ENCODE data around the gene PRKAR1B. TPM values are rescaled to one million over a fixed set of nuclear protein-coding genes. Genes with fewer than 3 reads are reported as not detected.

PRKAR1B gene
- total RNA-seq, 2 donors from 2014 or later = 2.0 to 3.4 TPM

DNA sequence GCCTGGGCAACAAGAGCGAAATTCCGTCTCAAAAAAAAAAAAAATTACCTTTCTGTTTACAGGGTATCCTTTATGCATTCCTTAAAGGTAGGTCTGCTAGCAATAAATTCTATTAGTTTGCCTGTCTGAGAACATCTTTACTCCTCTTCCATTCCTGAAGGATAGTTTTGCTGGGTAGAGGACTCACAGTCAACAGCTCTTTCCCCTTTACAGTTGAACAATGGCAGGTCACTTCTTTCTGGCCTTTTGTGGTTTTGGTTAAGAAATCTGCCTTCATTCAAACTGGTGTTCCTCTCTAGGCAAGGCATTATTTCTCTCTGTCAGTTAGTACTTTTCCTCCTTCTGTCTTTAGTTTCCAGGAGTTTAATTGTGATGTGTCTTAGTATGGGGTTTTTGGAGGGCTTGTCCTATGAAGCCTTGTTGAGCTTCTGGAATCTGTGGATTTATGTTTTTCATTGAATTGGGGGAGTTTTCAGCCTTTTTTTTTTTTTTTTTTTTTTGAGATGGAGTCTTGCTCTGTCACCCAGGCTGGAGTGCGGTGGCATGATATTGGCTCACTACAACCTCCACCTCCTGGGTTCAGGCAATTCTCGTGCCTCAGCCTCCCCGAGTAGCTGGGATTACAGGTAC is 5.3 kb downstream of the PRKAR1B start:
- H3K4me3 ChIP-seq = no peak overlapping the region
- DNase-seq (no peak), ATAC-seq (no peak)
- no peaks in the 10 kb centered on the region for H3K36me3 ChIP-seq (replicated peaks in 1 of 2; ENCODE audit: insufficient read depth in 1 of 2, low read depth in 2 of 2)
- no peak overlapping the region for H3K27ac ChIP-seq
- no peaks in the 10 kb centered on the region for H3K9me3 ChIP-seq
- 96 to 98% methylated on average over 5 of the region's 5 CpGs for WGBS, 2 donors
- peaks cover 14% of the 10 kb centered on the region for H3K4me1 ChIP-seq
- no peaks in the 10 kb centered on the region for H3K27me3 ChIP-seq
- TF ChIP-seq, protein P1, sequence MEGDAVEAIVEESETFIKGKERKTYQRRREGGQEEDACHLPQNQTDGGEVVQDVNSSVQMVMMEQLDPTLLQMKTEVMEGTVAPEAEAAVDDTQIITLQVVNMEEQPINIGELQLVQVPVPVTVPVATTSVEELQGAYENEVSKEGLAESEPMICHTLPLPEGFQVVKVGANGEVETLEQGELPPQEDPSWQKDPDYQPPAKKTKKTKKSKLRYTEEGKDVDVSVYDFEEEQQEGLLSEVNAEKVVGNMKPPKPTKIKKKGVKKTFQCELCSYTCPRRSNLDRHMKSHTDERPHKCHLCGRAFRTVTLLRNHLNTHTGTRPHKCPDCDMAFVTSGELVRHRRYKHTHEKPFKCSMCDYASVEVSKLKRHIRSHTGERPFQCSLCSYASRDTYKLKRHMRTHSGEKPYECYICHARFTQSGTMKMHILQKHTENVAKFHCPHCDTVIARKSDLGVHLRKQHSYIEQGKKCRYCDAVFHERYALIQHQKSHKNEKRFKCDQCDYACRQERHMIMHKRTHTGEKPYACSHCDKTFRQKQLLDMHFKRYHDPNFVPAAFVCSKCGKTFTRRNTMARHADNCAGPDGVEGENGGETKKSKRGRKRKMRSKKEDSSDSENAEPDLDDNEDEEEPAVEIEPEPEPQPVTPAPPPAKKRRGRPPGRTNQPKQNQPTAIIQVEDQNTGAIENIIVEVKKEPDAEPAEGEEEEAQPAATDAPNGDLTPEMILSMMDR (IDR thresholded peaks at IDR 0.05) = no peak
- intact Hi-C loops (cut with DNase I) = no loop called here

DNA sequence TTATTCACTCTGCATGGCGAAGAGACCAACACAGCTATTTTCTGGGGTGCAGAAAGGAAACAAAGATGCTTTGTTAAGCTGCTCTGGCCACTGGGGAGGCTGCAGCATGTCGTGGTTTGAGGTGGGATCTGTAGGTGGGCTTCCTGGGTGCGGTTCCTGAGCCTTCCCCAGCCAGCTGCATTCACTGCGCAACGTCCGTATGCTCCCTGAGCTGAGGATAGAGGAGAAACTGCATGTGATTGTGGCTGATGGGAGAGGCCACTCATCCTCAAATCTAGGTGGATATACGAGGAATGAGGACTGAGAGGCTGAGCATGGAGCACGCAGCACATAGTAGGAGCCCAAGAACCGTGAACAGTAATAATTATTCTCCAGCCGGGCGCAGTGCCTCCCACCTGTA is 10.4 kb downstream of the PRKAR1B start:
- 85 to 86% methylated on average over 11 of the region's 11 CpGs for WGBS, 2 donors
- ATAC-seq (no peak), DNase-seq (no peak)
- Histone ChIP-seq H3K27ac (no peak overlapping the region), H3K4me1 (peaks cover 6% of the 10 kb centered on the region), H3K9me3 (no peaks in the 10 kb centered on the region), H3K4me3 (no peak overlapping the region), H3K36me3 (replicated peaks in 1 of 2; ENCODE audit: insufficient read depth in 1 of 2, low read depth in 2 of 2) (no peaks in the 10 kb centered on the region), H3K27me3 (no peaks in the 10 kb centered on the region)
- intact Hi-C loops (cut with DNase I) = no loop called here
- TF ChIP-seq, protein P1 (IDR thresholded peaks at IDR 0.05) = no peak
- TF ChIP-seq POLR2A (IDR thresholded peaks at IDR 0.05) = no peak

DNA sequence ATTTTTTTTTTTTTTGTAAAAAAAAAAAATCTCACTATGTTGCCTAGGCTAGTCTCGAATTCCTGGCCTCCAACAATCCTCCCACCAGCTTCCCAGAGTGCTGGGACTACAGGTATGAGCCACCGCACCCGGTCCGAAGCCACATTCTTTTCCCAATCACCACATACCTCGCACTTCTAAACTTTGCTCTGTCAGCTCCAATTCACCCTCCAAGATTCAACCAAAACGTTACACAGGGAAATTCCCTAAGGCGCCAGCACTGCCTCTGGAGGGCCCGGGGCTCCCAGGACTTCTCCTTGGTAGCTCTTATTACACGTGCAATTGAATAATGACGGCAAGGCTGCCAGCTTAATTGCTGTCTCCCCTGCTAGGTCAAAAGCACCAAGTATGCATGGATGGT is 10.9 kb downstream of the PRKAR1B start:
- TF ChIP-seq, protein P1 (IDR thresholded peaks at IDR 0.05) = no peak
- no peak for TF ChIP-seq POLR2A (IDR thresholded peaks at IDR 0.05)
- intact Hi-C loops (cut with DNase I) = no loop called here

DNA sequence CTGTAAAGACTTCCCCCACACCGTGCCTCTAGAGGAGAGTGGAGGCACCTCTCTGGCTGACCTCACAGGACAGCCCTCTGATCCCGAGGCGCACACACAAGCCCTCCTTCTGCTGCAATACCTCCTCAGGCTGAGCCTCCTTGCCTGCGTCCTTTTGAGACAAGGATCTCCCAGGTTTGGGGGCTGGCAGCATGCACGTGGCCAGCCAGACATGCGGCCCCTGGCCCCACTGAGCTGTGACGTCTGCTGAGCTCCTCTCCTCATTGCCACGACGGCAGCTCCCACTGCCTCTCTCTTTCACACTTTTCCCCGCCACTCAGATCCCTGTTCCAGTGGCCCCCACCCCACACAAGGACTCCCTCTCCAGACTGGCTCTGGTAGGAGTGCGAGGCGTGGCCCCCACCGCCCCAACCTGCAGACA is 12.8 kb downstream of the PRKAR1B start:
- Histone ChIP-seq H3K9me3 (no peaks in the 10 kb centered on the region), H3K4me3 (no peak overlapping the region), H3K4me1 (peaks cover 6% of the 10 kb centered on the region), H3K36me3 (replicated peaks in 1 of 2; ENCODE audit: insufficient read depth in 1 of 2, low read depth in 2 of 2) (no peaks in the 10 kb centered on the region), H3K27ac (no peak overlapping the region), H3K27me3 (no peaks in the 10 kb centered on the region)
- intact Hi-C loops (cut with DNase I) = no loop called here
- no peak for DNase-seq
- ATAC-seq = no peak
- TF ChIP-seq, protein P1 (IDR thresholded peaks at IDR 0.05) = no peak
- no peak for TF ChIP-seq POLR2A (IDR thresholded peaks at IDR 0.05)
- 92 to 93% methylated on average over 10 to 13 of the region's 13 CpGs for WGBS, 2 donors

More for the DNA sequence above, 10.9 kb downstream of the PRKAR1B start:
- WGBS, 2 donors = 76 to 80% methylated on average over 10 of the region's 10 CpGs
- Histone ChIP-seq H3K4me1 (peaks cover 6% of the 10 kb centered on the region), H3K4me3 (no peak overlapping the region), H3K27ac (no peak overlapping the region), H3K9me3 (no peaks in the 10 kb centered on the region), H3K36me3 (replicated peaks in 1 of 2; ENCODE audit: insufficient read depth in 1 of 2, low read depth in 2 of 2) (no peaks in the 10 kb centered on the region), H3K27me3 (no peaks in the 10 kb centered on the region)
- DNase-seq = no peak
- no peak for ATAC-seq
